GM23338 (cell line): ENCODE results near the gene PRR35. TPM values are rescaled to one million over a fixed set of nuclear protein-coding genes. Genes with fewer than 3 reads are reported as not detected.

Source experiments
- ATAC-seq: fragments of 200-7000 bp; cut with Tn5 transposase; 3 replicates; pipeline ENCODE4 v1.9.1; 2020
- DNase-seq: peaks from one replicate; pipeline ENCODE4 v3.0.0-alpha.2; 2015; ENCODE audit warnings: low spot score
- H2AFZ ChIP-seq: fragments of 200-600 bp; sonication (generic); 2 replicates; pipeline ENCODE4 v1.8.0; 2016; ENCODE audit warnings: antibody characterized with exemption, mild to moderate bottlenecking, moderate library complexity
- H3F3A ChIP-seq: fragments of 200-600 bp; sonication (generic); replicated peaks from 2 replicates; pipeline ENCODE4 v1.8.0; 2017; ENCODE audit warnings: antibody characterized with exemption, mixed run types, low read depth
- H3K27ac ChIP-seq: fragments of 200-600 bp; sonication (generic); 2 replicates; pipeline ENCODE4 v1.6.1; 2016; ENCODE audit warnings: low read depth
- H3K27me3 ChIP-seq: fragments of 200-600 bp; sonication (generic); 2 replicates; pipeline ENCODE4 v1.8.0; 2016; ENCODE audit warnings: mild to moderate bottlenecking, mixed run types, moderate library complexity; ENCODE audit not compliant: insufficient read depth
- H3K36me3 ChIP-seq: fragments of 200-600 bp; sonication (generic); 2 replicates; pipeline ENCODE4 v1.8.0; 2016; ENCODE audit warnings: mild to moderate bottlenecking; ENCODE audit not compliant: insufficient read depth
- H3K4me1 ChIP-seq: fragments of 200-600 bp; sonication (generic); 2 replicates; pipeline ENCODE4 v1.8.0; 2016; ENCODE audit warnings: mild to moderate bottlenecking, moderate library complexity; ENCODE audit not compliant: insufficient read depth
- H3K4me2 ChIP-seq: fragments of 200-600 bp; sonication (generic); 2 replicates; pipeline ENCODE4 v1.7.1; 2017; ENCODE audit warnings: mixed run types
- H3K4me3 ChIP-seq: fragments of 200-600 bp; sonication (generic); 2 replicates; pipeline ENCODE4 v1.6.1; 2016; ENCODE audit warnings: mixed run types
- H3K79me2 ChIP-seq: fragments of 200-600 bp; sonication (generic); replicated peaks from 2 replicates; pipeline ENCODE4 v1.8.0; 2017; ENCODE audit warnings: mild to moderate bottlenecking; ENCODE audit not compliant: insufficient read depth
- H3K9me2 ChIP-seq: fragments of 200-600 bp; sonication (generic); 2 replicates; pipeline ENCODE4 v1.8.0; 2017; ENCODE audit not compliant: insufficient read depth
- H4K20me1 ChIP-seq: fragments of 200-600 bp; sonication (generic); replicated peaks from 2 replicates; pipeline ENCODE4 v1.8.0; 2017; ENCODE audit warnings: mild to moderate bottlenecking; ENCODE audit not compliant: insufficient read depth
- H3K27ac Mint-ChIP-seq: 2 replicates; pipeline ENCODE4 v1.8.0; 2020; ENCODE audit warnings: inconsistent platforms, mild to moderate bottlenecking, moderate library complexity, mixed read lengths
- H3K27me3 Mint-ChIP-seq: 3 replicates; pipeline ENCODE4 v1.8.0; 2022; ENCODE audit warnings: low read depth, mild to moderate bottlenecking, moderate library complexity, mixed read lengths, inconsistent platforms; ENCODE audit not compliant: insufficient read depth, poor library complexity
- H3K36me3 Mint-ChIP-seq: 3 replicates; pipeline ENCODE4 v1.8.0; 2021; ENCODE audit warnings: low read depth, mild to moderate bottlenecking, inconsistent platforms, moderate library complexity, mixed read lengths
- H3K4me1 Mint-ChIP-seq: 3 replicates; pipeline ENCODE4 v1.8.0; 2020; ENCODE audit warnings: mild to moderate bottlenecking, inconsistent platforms, mixed read lengths
- H3K4me3 Mint-ChIP-seq: 3 replicates; pipeline ENCODE4 v1.8.0; 2021; ENCODE audit warnings: moderate library complexity, mild to moderate bottlenecking, inconsistent platforms, mixed read lengths
- H3K9me3 Mint-ChIP-seq: 3 replicates; pipeline ENCODE4 v1.8.0; 2020; ENCODE audit warnings: moderate library complexity, mild to moderate bottlenecking, inconsistent platforms, mixed read lengths
- CREB1 ChIP-seq: fragments of 250-450 bp; sonication (Bioruptor Pico); IDR thresholded peaks from 2 replicates; pipeline ENCODE4 v1.5.0; 2020; ENCODE audit warnings: low read depth, mild to moderate bottlenecking, moderate library complexity
- ETS1 ChIP-seq: IDR thresholded peaks from 2 replicates; pipeline ENCODE4 v1.6.1; 2016; ENCODE audit warnings: antibody characterized with exemption
- JUNB ChIP-seq: IDR thresholded peaks from one replicate; pipeline ENCODE4 v1.6.1; 2016; ENCODE audit warnings: antibody characterized with exemption; ENCODE audit not compliant: unreplicated experiment
- NANOG ChIP-seq: IDR thresholded peaks from 2 replicates; pipeline ENCODE4 v1.6.1; 2016; ENCODE audit warnings: antibody characterized with exemption, borderline replicate concordance
- REST ChIP-seq: IDR thresholded peaks from one replicate; pipeline ENCODE4 v1.6.1; 2018; ENCODE audit warnings: antibody characterized with exemption; ENCODE audit not compliant: unreplicated experiment
- STAT1 ChIP-seq: IDR thresholded peaks from one replicate; pipeline ENCODE4 v1.6.1; 2016; ENCODE audit warnings: antibody characterized with exemption; ENCODE audit not compliant: unreplicated experiment
- ZNF114 ChIP-seq: fragments of 250-450 bp; sonication (Bioruptor Pico); IDR thresholded peaks from 2 replicates; pipeline ENCODE4 v1.5.0; 2020; ENCODE audit warnings: mild to moderate bottlenecking, moderate library complexity
- ZNF331 ChIP-seq: fragments of 250-450 bp; sonication (Bioruptor Pico); IDR thresholded peaks from 2 replicates; pipeline ENCODE4 v1.5.0; 2020; ENCODE audit warnings: low read depth, mild to moderate bottlenecking, moderate library complexity
- polyA plus RNA-seq: library from polyadenylated mRNA; unstranded; fragments of >200 nt; fragmentation: Nextera tagmentation; extraction: Ambion mirVana; gene quantifications from 2 replicates; pipeline ENCODE4 v1.2.1, GENCODE V29; 2016
- total RNA-seq: library from RNA; depleted of rRNA; stranded (reverse); fragments of >200 nt; shearing (Covaris generic); gene quantifications from 2 replicates; pipeline ENCODE4 v1.2.3, GENCODE V29; 2014

PRR35 gene
- total and polyA plus RNA-seq, 2 experiments from 2014 or later: 0.32 to 1.4 TPM

- Mint-ChIP-seq H3K27me3 (peaks cover 12% of the 10 kb centered on the region), H3K27ac (no peak overlapping the region), H3K4me1 (no peaks in the 10 kb centered on the region), H3K9me3 (no peaks in the 10 kb centered on the region), H3K36me3 (peaks cover 3% of the 10 kb centered on the region; the same call in 1 of the 3 replicates), H3K4me3 (no peak overlapping the region)
- no peak for DNase-seq
- ATAC-seq: no peak
- H3K27me3 ChIP-seq: peaks cover 17% of the 10 kb centered on the region
- TF ChIP-seq JUNB: no peak
- no peaks in the 10 kb centered on the region; the same call in 1 of the 2 replicates for H3K4me1 ChIP-seq
- no peaks in the 10 kb centered on the region for H3K79me2 ChIP-seq
- no peaks in the 10 kb centered on the region for H3K9me2 ChIP-seq
- H3K4me2 ChIP-seq: no peak overlapping the region
- peak overlapping the region; percentile 26; the same call in 1 of the 2 replicates for H3K27ac ChIP-seq
- no peak overlapping the region for H2AFZ ChIP-seq
- H4K20me1 ChIP-seq: no peaks in the 10 kb centered on the region; the same call in 1 of the 2 replicates
- H3K4me3 ChIP-seq: no peak overlapping the region
- 0 out of 2 replicates have a peak, but pooled peaks cover 3% of the 10 kb centered on the region for H3F3A ChIP-seq
- no peaks in the 10 kb centered on the region for H3K36me3 ChIP-seq
Observed at GRCh38 chr16:554640-555365, 5.4 kb upstream of the PRR35 start.

- Histone ChIP-seq H3K27me3 (peaks cover 24% of the 10 kb centered on the region), H3K9me2 (no peaks in the 10 kb centered on the region), H3K79me2 (no peaks in the 10 kb centered on the region), H3K36me3 (no peaks in the 10 kb centered on the region), H3K4me3 (no peak overlapping the region), H3F3A (0 out of 2 replicates have a peak, but pooled peaks cover 3% of the 10 kb centered on the region), H2AFZ (no peak overlapping the region), H3K4me2 (no peak overlapping the region), H3K4me1 (no peaks in the 10 kb centered on the region; the same call in 1 of the 2 replicates), H3K27ac (no peak overlapping the region), H4K20me1 (no peaks in the 10 kb centered on the region; the same call in 1 of the 2 replicates)
- no peak for TF ChIP-seq CREB1 (CRISPR knock-in tag)
- TF ChIP-seq ZNF114 (CRISPR knock-in tag): no peak
- no peak for TF ChIP-seq ZNF331 (CRISPR knock-in tag)
- no peak for TF ChIP-seq NANOG
- no peak for TF ChIP-seq ETS1
- TF ChIP-seq REST: no peak
- no peak for TF ChIP-seq JUNB
- no peak for TF ChIP-seq STAT1
- Mint-ChIP-seq H3K4me1 (no peaks in the 10 kb centered on the region), H3K27me3 (peaks cover 12% of the 10 kb centered on the region), H3K36me3 (peaks cover 3% of the 10 kb centered on the region; the same call in 1 of the 3 replicates), H3K9me3 (no peaks in the 10 kb centered on the region), H3K27ac (no peak overlapping the region), H3K4me3 (no peak overlapping the region)
- DNase-seq (no peak), ATAC-seq (no peak; the same call in 2 of the 3 replicates)
Observed at GRCh38 chr16:555528-556473, 4.4 kb upstream of the PRR35 start.
